CD4-positive, alpha-beta T cell (primary cell): Measurements from ENCODE around the gene ABCC8. TPM values are rescaled to one million over a fixed set of nuclear protein-coding genes. Genes with fewer than 3 reads are reported as not detected.
A peak's percentile ranks its signal among the peaks of the same experiment; 100 is the strongest.

Source experiments
- ATAC-seq: fragments of 200-7000 bp; cut with Tn5 transposase; one replicate; pipeline ENCODE4 v1.10.0; 2022; ENCODE audit warnings: mild to moderate bottlenecking; ENCODE audit not compliant: poor library complexity
- CTCF ChIA-PET: fragments of 350-600 bp; sonication (Branson Sonifier 250); formaldehyde crosslinking; loops from one replicate; lab custom pipeline; 2021; ENCODE audit warnings: antibody characterized with exemption, inconsistent platforms; lab: Charles Lee
- POLR2A ChIA-PET: fragments of 350-600 bp; sonication (Branson Sonifier 250); formaldehyde crosslinking; loops from one replicate; lab custom pipeline; 2021; ENCODE audit warnings: antibody characterized with exemption, inconsistent platforms; lab: Charles Lee
- DNase-seq, 14 experiments: peaks; one replicate each; pipeline ENCODE4 v3.0.0-alpha.2; 2013 to 2020; ENCODE audit warnings: mixed read lengths in 2 of 14
- H3K27ac ChIP-seq, 2 donors: one replicate each; pipeline versions ENCODE4 v1.5.1 to v1.7.0; 2013; ENCODE audit warnings: low read length in 2 of 2, low read depth in 1 of 2, mild to moderate bottlenecking in 1 of 2
- H3K27me3 ChIP-seq, 2 experiments: 1 replicate in 1 of 2; 2 replicates in 1 of 2; pipeline versions ENCODE4 v1.6.1 to v1.7.0; 2013; ENCODE audit warnings: low read length in 2 of 2, control low read depth in 1 of 2, mild to moderate bottlenecking in 1 of 2, moderate library complexity in 1 of 2; ENCODE audit not compliant: insufficient read depth in 2 of 2, control insufficient read depth in 1 of 2
- H3K36me3 ChIP-seq: one replicate; pipeline ENCODE4 v1.6.1; 2013; ENCODE audit warnings: low read length, control low read depth; ENCODE audit not compliant: insufficient read depth
- H3K4me1 ChIP-seq: one replicate; pipeline ENCODE4 v1.6.1; 2013; ENCODE audit warnings: low read length, control low read depth; ENCODE audit not compliant: insufficient read depth
- H3K4me3 ChIP-seq: one replicate; pipeline ENCODE4 v1.5.1; 2013; ENCODE audit warnings: mild to moderate bottlenecking, low read length, moderate library complexity
- H3K9me3 ChIP-seq, 2 experiments: 1 replicate in 1 of 2; 2 replicates in 1 of 2; pipeline versions ENCODE4 v1.6.1 to v1.7.0; 2013; ENCODE audit warnings: low read length in 2 of 2, mild to moderate bottlenecking in 2 of 2, control low read depth in 1 of 2, moderate library complexity in 1 of 2; ENCODE audit not compliant: control insufficient read depth in 1 of 2, insufficient read depth in 1 of 2
- H3K27ac Mint-ChIP-seq: one replicate; pipeline ENCODE4 v1.8.0; 2020; ENCODE audit warnings: mixed read lengths
- H3K27me3 Mint-ChIP-seq: one replicate; pipeline ENCODE4 v1.8.0; 2021; ENCODE audit warnings: mixed read lengths
- H3K36me3 Mint-ChIP-seq: one replicate; pipeline ENCODE4 v1.8.0; 2021; ENCODE audit warnings: low read depth, mixed read lengths
- H3K4me1 Mint-ChIP-seq: one replicate; pipeline ENCODE4 v1.8.0; 2021; ENCODE audit warnings: low read depth, mixed read lengths
- H3K4me3 Mint-ChIP-seq: one replicate; pipeline ENCODE4 v1.8.0; 2020; ENCODE audit warnings: mild to moderate bottlenecking, mixed read lengths
- H3K9me3 Mint-ChIP-seq: one replicate; pipeline ENCODE4 v1.8.0; 2020; ENCODE audit warnings: mixed read lengths
- CTCF ChIP-seq: fragments of 200-600 bp; IDR thresholded peaks from one replicate; pipeline ENCODE4 v1.8.0; 2022; ENCODE audit warnings: antibody characterized with exemption, mild to moderate bottlenecking
- intact Hi-C, 2 experiments: fragments of 100-400 bp; cut with DNase I in 1 of 2; cut with micrococcal nuclease in 1 of 2; formaldehyde crosslinking; loops; one replicate each; pipeline versions ENCODE4 v1.15.1 to v1.9.0; 2023 to 2025; cut with DNase I, micrococcal nuclease
- total RNA-seq, 174 experiments: library from RNA in 2 of 174; stranded (reverse) in 2 of 174; gene quantifications; one replicate each; pipeline ENCODE4 v1.2.3 and lab custom pipeline; 2021 to 2026

The ABCC8 gene
- total RNA-seq, 2 experiments from 2014 or later = not detected

- Histone ChIP-seq H3K9me3 (no peaks in the 10 kb centered on the region), H3K27ac (no peak overlapping the region), H3K36me3 (no peaks in the 10 kb centered on the region), H3K4me1 (peaks cover 4% of the 10 kb centered on the region), H3K4me3 (no peak overlapping the region), H3K27me3 (no peaks in the 10 kb centered on the region)
- TF ChIP-seq CTCF = no peak
- intact Hi-C loops = no loop called here
- Mint-ChIP-seq H3K4me3 (no peak overlapping the region), H3K27me3 (peaks cover 12% of the 10 kb centered on the region), H3K4me1 (peaks cover 8% of the 10 kb centered on the region), H3K9me3 (no peaks in the 10 kb centered on the region), H3K36me3 (no peaks in the 10 kb centered on the region), H3K27ac (no peak overlapping the region)
- no peak for DNase-seq
- ChIA-PET POLR2A (no interaction called here), CTCF (no interaction called here)
- ATAC-seq = no peak
Observed at GRCh38 chr11:17443423-17443822, 33.2 kb downstream of the ABCC8 start.

DNA sequence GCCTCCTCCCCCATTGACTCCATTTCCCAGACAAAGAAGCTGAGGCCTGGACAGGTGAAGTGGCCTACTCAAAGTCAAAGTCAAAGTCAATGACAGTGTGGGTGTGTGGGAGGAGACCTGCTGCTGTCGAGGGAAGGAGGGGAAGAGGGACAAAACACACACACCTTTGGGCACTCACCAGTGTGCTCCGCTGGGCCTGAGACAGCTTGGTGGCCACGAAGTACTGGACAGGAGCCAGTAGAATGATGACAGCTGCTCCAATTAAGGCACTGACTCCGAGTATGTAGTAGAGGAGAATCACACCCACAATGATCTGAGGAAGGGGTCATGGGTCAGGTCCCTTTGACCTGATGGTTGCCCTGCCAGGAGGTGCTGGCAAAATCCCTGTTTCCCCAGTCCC, 33.6 kb downstream of the ABCC8 start:
- H3K4me1 ChIP-seq = peaks cover 4% of the 10 kb centered on the region
- no peak for TF ChIP-seq CTCF
- Mint-ChIP-seq H3K27ac (no peak overlapping the region), H3K36me3 (no peaks in the 10 kb centered on the region), H3K27me3 (peaks cover 14% of the 10 kb centered on the region), H3K4me3 (no peak overlapping the region), H3K9me3 (no peaks in the 10 kb centered on the region), H3K4me1 (peaks cover 8% of the 10 kb centered on the region)
- CTCF ChIA-PET = no interaction called here
- intact Hi-C loops = no loop called here
- no peak overlapping the region for H3K27ac ChIP-seq
- DNase-seq (no peak), ATAC-seq (no peak)
- H3K27me3 ChIP-seq = no peaks in the 10 kb centered on the region
- no peaks in the 10 kb centered on the region for H3K36me3 ChIP-seq
- H3K4me3 ChIP-seq = no peak overlapping the region
- no peaks in the 10 kb centered on the region for H3K9me3 ChIP-seq
- POLR2A ChIA-PET = no interaction called here

GRCh38 chr11:17439316-17439782, 37.3 kb downstream of the ABCC8 start:
- no peak for DNase-seq
- no peaks in the 10 kb centered on the region for H3K9me3 ChIP-seq
- Mint-ChIP-seq H3K36me3 (no peaks in the 10 kb centered on the region), H3K4me3 (peak overlapping the region; percentile 57), H3K9me3 (no peaks in the 10 kb centered on the region), H3K4me1 (peaks cover 8% of the 10 kb centered on the region), H3K27ac (no peak overlapping the region), H3K27me3 (peaks cover 19% of the 10 kb centered on the region)
- no peak for TF ChIP-seq CTCF
- CTCF ChIA-PET = no interaction called here
- no peak for ATAC-seq
- H3K36me3 ChIP-seq = no peaks in the 10 kb centered on the region
- peaks cover 4% of the 10 kb centered on the region for H3K4me1 ChIP-seq
- no peak overlapping the region for H3K27ac ChIP-seq
- intact Hi-C loops = no loop called here
- no peaks in the 10 kb centered on the region for H3K27me3 ChIP-seq
- no peak overlapping the region for H3K4me3 ChIP-seq
- POLR2A ChIA-PET = no interaction called here
